ENCODE data around the gene CDKAL1. TPM values are rescaled to one million over a fixed set of nuclear protein-coding genes. Genes with fewer than 3 reads are reported as not detected.

CDKAL1 gene
- polyA plus RNA-seq, 2 of the 4 experiments (the other 2 are of a cell fraction), result 4.7 to 8.3 TPM

- FAIRE-seq (no peak), ATAC-seq (no peak), DNase-seq (ENCODE audit: low read depth in 1 of 2, low spot score in 1 of 2) (no peak)
- ChIA-PET POLR2A (no interaction called here), CTCF (no interaction called here)
- 67% methylated on average over 2 of the region's 2 CpGs for WGBS (ENCODE audit: missing lambda C conversion rate)
- Histone ChIP-seq H3K9me3 (no peaks in the 10 kb centered on the region), H3K4me3 (no peak overlapping the region), H3K4me2 (no peak overlapping the region), H3K4me1 (no peaks in the 10 kb centered on the region), H3K27ac (no peak overlapping the region)
- TF ChIP-seq HMGXB4 (CRISPR knock-in tag; IDR thresholded peaks at IDR 0.05; ENCODE audit: borderline replicate concordance) (no peak), GATA3 (IDR thresholded peaks at IDR 0.05; ENCODE audit: borderline replicate concordance) (no peak), KDM1A (IDR thresholded peaks at IDR 0.05; ENCODE audit: low read depth) (no peak), HOXB5 (CRISPR knock-in tag; IDR thresholded peaks at IDR 0.05) (no peak), TP53 (CRISPR knock-in tag; IDR thresholded peaks at IDR 0.05) (no peak), SREBF2 (IDR thresholded peaks at IDR 0.05) (no peak), CHD2 (IDR thresholded peaks at IDR 0.05; ENCODE audit: low read length, partially characterized antibody) (no peak), RAD21 (conservative IDR thresholded peaks at IDR 0.05 in 1 of 2, IDR thresholded peaks at IDR 0.05 in 1 of 2) (no peak), CEBPB (IDR thresholded peaks at IDR 0.05) (no peak), NPAS2 (CRISPR knock-in tag; IDR thresholded peaks at IDR 0.05; ENCODE audit: borderline replicate concordance) (no peak), KDM5A (IDR thresholded peaks at IDR 0.05) (no peak), ZC3H11A (IDR thresholded peaks at IDR 0.05) (no peak), CBX2 (IDR thresholded peaks at IDR 0.05; ENCODE audit: borderline replicate concordance, low read depth) (no peak), FOSB (CRISPR knock-in tag; IDR thresholded peaks at IDR 0.05) (no peak), NFE2L2 (conservative IDR thresholded peaks at IDR 0.05; ENCODE audit: low read length) (no peak)
- TF ChIP-seq, protein P1, sequence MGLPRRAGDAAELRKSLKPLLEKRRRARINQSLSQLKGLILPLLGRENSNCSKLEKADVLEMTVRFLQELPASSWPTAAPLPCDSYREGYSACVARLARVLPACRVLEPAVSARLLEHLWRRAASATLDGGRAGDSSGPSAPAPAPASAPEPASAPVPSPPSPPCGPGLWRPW (IDR thresholded peaks at IDR 0.05), result no peak
- TF ChIP-seq, protein P2, sequence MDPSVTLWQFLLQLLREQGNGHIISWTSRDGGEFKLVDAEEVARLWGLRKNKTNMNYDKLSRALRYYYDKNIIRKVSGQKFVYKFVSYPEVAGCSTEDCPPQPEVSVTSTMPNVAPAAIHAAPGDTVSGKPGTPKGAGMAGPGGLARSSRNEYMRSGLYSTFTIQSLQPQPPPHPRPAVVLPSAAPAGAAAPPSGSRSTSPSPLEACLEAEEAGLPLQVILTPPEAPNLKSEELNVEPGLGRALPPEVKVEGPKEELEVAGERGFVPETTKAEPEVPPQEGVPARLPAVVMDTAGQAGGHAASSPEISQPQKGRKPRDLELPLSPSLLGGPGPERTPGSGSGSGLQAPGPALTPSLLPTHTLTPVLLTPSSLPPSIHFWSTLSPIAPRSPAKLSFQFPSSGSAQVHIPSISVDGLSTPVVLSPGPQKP (IDR thresholded peaks at IDR 0.05; ENCODE audit: low read depth, low read length), result no peak
Observed at GRCh38 chr6:21173031-21173430, 638.8 kb downstream of the CDKAL1 start.

GRCh38 chr6:21173678-21174077, 639.4 kb downstream of the CDKAL1 start:
- TF ChIP-seq BCL3 (IDR thresholded peaks at IDR 0.05), result no peak
- TF ChIP-seq ZC3H11A (IDR thresholded peaks at IDR 0.05), result no peak
- no peak for TF ChIP-seq PBX3 (IDR thresholded peaks at IDR 0.05)
- DNase-seq (ENCODE audit: low read depth in 1 of 2, low spot score in 1 of 2) (no peak), ATAC-seq (no peak), FAIRE-seq (no peak)
- Histone ChIP-seq H3K27ac (no peak overlapping the region), H3K4me1 (no peaks in the 10 kb centered on the region), H3K4me3 (no peak overlapping the region), H3K4me2 (no peak overlapping the region), H3K9me3 (no peaks in the 10 kb centered on the region)
- 83% methylated on average over 2 of the region's 2 CpGs for WGBS (ENCODE audit: missing lambda C conversion rate)
- ChIA-PET POLR2A (no interaction called here), CTCF (no interaction called here)

DNA sequence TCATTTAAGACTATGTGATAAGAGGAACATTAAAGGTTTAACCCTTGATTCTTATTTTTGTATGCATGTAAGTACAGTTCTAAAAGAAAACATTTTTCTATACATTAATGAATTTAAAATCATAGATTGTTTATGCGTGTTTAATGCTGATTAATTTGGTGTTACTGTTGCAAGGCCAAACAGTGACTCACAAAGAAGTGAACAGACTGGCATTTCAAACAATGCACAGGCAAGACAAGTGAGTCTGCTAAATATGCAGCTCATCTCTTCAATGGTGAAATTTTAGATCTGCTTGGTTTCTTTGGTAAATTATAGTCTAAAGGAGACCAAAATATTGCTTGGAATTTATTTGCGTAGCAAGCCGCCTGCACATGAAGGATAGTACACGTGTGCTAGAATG, 641.9 kb downstream of the CDKAL1 start:
- 92% methylated on average over 4 of the region's 4 CpGs for WGBS (ENCODE audit: missing lambda C conversion rate)
- H3K27ac ChIP-seq, result no peak overlapping the region
- no peaks in the 10 kb centered on the region for H3K4me1 ChIP-seq
- FAIRE-seq (no peak), DNase-seq (ENCODE audit: low read depth in 1 of 2, low spot score in 1 of 2) (no peak), ATAC-seq (no peak)
- H3K9me3 ChIP-seq, result no peaks in the 10 kb centered on the region
- no peak overlapping the region for H3K4me2 ChIP-seq
- ChIA-PET CTCF (no interaction called here), POLR2A (no interaction called here)
- TF ChIP-seq HOXB13 (CRISPR knock-in tag; IDR thresholded peaks at IDR 0.05; ENCODE audit: low read depth), result no peak
- TF ChIP-seq HOXB5 (CRISPR knock-in tag; IDR thresholded peaks at IDR 0.05), result no peak
- TF ChIP-seq HEYL (CRISPR knock-in tag; IDR thresholded peaks at IDR 0.05), result no peak
- no peak for TF ChIP-seq MAZ (IDR thresholded peaks at IDR 0.05; ENCODE audit: borderline replicate concordance, low read depth, low read length)
- no peak overlapping the region for H3K4me3 ChIP-seq
